HEK293 (cell line): ENCODE measurements around the gene LHFPL2.

Experiments used
- CTCF ChIA-PET: fragments of 350-600 bp; formaldehyde crosslinking; extraction: SDS; loops from one replicate; lab custom pipeline; 2021; ENCODE audit warnings: antibody characterized with exemption; lab: Yijun Ruan, JAX
- POLR2A ChIA-PET: fragments of 300-600 bp; formaldehyde crosslinking; extraction: SDS; loops from one replicate; lab custom pipeline; 2020; ENCODE audit warnings: antibody characterized with exemption, inconsistent platforms; lab: Yijun Ruan, JAX
- H3K27ac ChIP-seq: fragments of 200-500 bp; sonication (Bioruptor generic); 2 replicates; pipeline ENCODE4 v1.5.1; 2014; ENCODE audit warnings: low read depth, low read length, control low read depth, inconsistent platforms; ENCODE audit errors: extremely low read depth
- H3K36me3 ChIP-seq, 2 experiments: fragments of 200-500 bp in 1 of 2; sonication (Bioruptor generic) in 1 of 2; 1 replicate in 1 of 2; 2 replicates in 1 of 2; pipeline ENCODE4 v1.5.1; 2014 to 2017; ENCODE audit warnings: inconsistent platforms in 2 of 2, low read length in 2 of 2; ENCODE audit not compliant: control insufficient read depth in 2 of 2, insufficient read depth in 1 of 2
- H3K4me1 ChIP-seq: fragments of 200-500 bp; sonication (Bioruptor generic); 2 replicates; pipeline ENCODE4 v1.5.1; 2014; ENCODE audit warnings: mild to moderate bottlenecking, low read length, inconsistent platforms; ENCODE audit not compliant: control insufficient read depth, insufficient read depth
- H3K4me3 ChIP-seq: 2 replicates; pipeline ENCODE4 v1.5.1; 2011; ENCODE audit warnings: low read depth, mild to moderate bottlenecking, control low read depth, low read length, moderate library complexity
- H3K9me3 ChIP-seq: fragments of 200-500 bp; sonication (Bioruptor generic); 2 replicates; pipeline ENCODE4 v1.5.1; 2014; ENCODE audit warnings: low read depth, low read length, inconsistent platforms; ENCODE audit not compliant: control insufficient read depth, insufficient read depth
- PRDM1 ChIP-seq: fragments of 450-650 bp; formaldehyde crosslinking; IDR thresholded peaks from 2 replicates; pipeline ENCODE4; 2016; ENCODE audit warnings: missing biosample characterization, missing genetic modification characterization
- REST ChIP-seq: fragments of 450-650 bp; formaldehyde crosslinking; IDR thresholded peaks from 2 replicates; pipeline ENCODE4 v1.5.1; 2016; ENCODE audit warnings: missing biosample characterization, missing genetic modification characterization
- SALL2 ChIP-seq: fragments of 450-650 bp; formaldehyde crosslinking; IDR thresholded peaks from 2 replicates; pipeline ENCODE4 v1.5.0; 2017; ENCODE audit warnings: missing biosample characterization, mild to moderate bottlenecking, missing genetic modification characterization, borderline replicate concordance
- ZBTB1 ChIP-seq: fragments of 450-650 bp; formaldehyde crosslinking; IDR thresholded peaks from 2 replicates; pipeline ENCODE4 v1.5.1; 2016; ENCODE audit warnings: missing biosample characterization, missing genetic modification characterization
- ZFP37 ChIP-seq: fragments of 450-650 bp; formaldehyde crosslinking; IDR thresholded peaks from 2 replicates; pipeline ENCODE4 v1.5.1; 2016; ENCODE audit warnings: missing biosample characterization, missing genetic modification characterization
- ZNF114 ChIP-seq: fragments of 450-650 bp; formaldehyde crosslinking; IDR thresholded peaks from 2 replicates; pipeline ENCODE4 v1.5.0; 2017; ENCODE audit warnings: missing biosample characterization, missing genetic modification characterization
- ZNF133 ChIP-seq: fragments of 450-650 bp; formaldehyde crosslinking; IDR thresholded peaks from 2 replicates; pipeline ENCODE4 v1.5.1; 2016; ENCODE audit warnings: missing biosample characterization, missing genetic modification characterization
- ZNF138 ChIP-seq: fragments of 450-650 bp; formaldehyde crosslinking; IDR thresholded peaks from 2 replicates; pipeline ENCODE4 v1.5.1; 2016; ENCODE audit warnings: missing biosample characterization, missing genetic modification characterization, borderline replicate concordance
- ZNF302 ChIP-seq: fragments of 450-650 bp; formaldehyde crosslinking; IDR thresholded peaks from 2 replicates; pipeline ENCODE4 v1.5.1; 2016; ENCODE audit warnings: missing biosample characterization, missing genetic modification characterization, low read depth
- ZNF549 ChIP-seq: fragments of 450-650 bp; IDR thresholded peaks from 2 replicates; pipeline ENCODE4 v1.5.1; 2018; ENCODE audit warnings: missing biosample characterization, missing genetic modification characterization, mild to moderate bottlenecking, inconsistent platforms, moderate library complexity
- ZNF629 ChIP-seq: fragments of 450-650 bp; formaldehyde crosslinking; IDR thresholded peaks from 2 replicates; pipeline ENCODE4 v1.5.1; 2017; ENCODE audit warnings: missing biosample characterization, missing genetic modification characterization
- ZNF658 ChIP-seq: fragments of 450-650 bp; formaldehyde crosslinking; IDR thresholded peaks from 2 replicates; pipeline ENCODE4; 2016; ENCODE audit warnings: missing biosample characterization, missing genetic modification characterization
- ZNF670 ChIP-seq: fragments of 450-650 bp; formaldehyde crosslinking; IDR thresholded peaks from 2 replicates; pipeline ENCODE4 v1.5.1; 2016; ENCODE audit warnings: missing biosample characterization, missing genetic modification characterization, low read depth
- ZNF701 ChIP-seq: fragments of 450-650 bp; formaldehyde crosslinking; IDR thresholded peaks from 2 replicates; pipeline ENCODE4 v1.5.1; 2016; ENCODE audit warnings: missing biosample characterization, missing genetic modification characterization
- ZNF76 ChIP-seq: fragments of 450-650 bp; formaldehyde crosslinking; IDR thresholded peaks from 2 replicates; pipeline ENCODE4; 2016; ENCODE audit warnings: low read depth, missing biosample characterization, missing genetic modification characterization, borderline replicate concordance
- ZNF830 ChIP-seq: fragments of 450-650 bp; IDR thresholded peaks from 2 replicates; pipeline ENCODE4 v1.5.0; 2018; ENCODE audit warnings: missing biosample characterization, missing genetic modification characterization, low read depth, mild to moderate bottlenecking, moderate library complexity
- ZSCAN16 ChIP-seq: fragments of 450-650 bp; formaldehyde crosslinking; IDR thresholded peaks from 2 replicates; pipeline ENCODE4 v1.5.1; 2016; ENCODE audit warnings: missing biosample characterization, missing genetic modification characterization
- TF ChIP-seq, protein P1 (sequence below): fragments of 450-650 bp; formaldehyde crosslinking; IDR thresholded peaks from 2 replicates; pipeline ENCODE4 v1.5.1; 2017; ENCODE audit warnings: missing biosample characterization, mild to moderate bottlenecking, missing genetic modification characterization, moderate library complexity
- TF ChIP-seq, protein P2 (sequence below): fragments of 450-650 bp; formaldehyde crosslinking; IDR thresholded peaks from 2 replicates; pipeline ENCODE4 v1.5.1; 2017; ENCODE audit warnings: missing biosample characterization, missing genetic modification characterization
- TF ChIP-seq, protein P3 (sequence below): fragments of 450-650 bp; formaldehyde crosslinking; IDR thresholded peaks from 2 replicates; pipeline ENCODE4 v1.5.1; 2016; ENCODE audit warnings: missing biosample characterization, missing genetic modification characterization
- TF ChIP-seq, protein P4 (sequence below): fragments of 450-650 bp; formaldehyde crosslinking; IDR thresholded peaks from 2 replicates; pipeline ENCODE4 v1.5.1; 2016; ENCODE audit warnings: missing biosample characterization, missing genetic modification characterization, borderline replicate concordance

Gene LHFPL2

DNA sequence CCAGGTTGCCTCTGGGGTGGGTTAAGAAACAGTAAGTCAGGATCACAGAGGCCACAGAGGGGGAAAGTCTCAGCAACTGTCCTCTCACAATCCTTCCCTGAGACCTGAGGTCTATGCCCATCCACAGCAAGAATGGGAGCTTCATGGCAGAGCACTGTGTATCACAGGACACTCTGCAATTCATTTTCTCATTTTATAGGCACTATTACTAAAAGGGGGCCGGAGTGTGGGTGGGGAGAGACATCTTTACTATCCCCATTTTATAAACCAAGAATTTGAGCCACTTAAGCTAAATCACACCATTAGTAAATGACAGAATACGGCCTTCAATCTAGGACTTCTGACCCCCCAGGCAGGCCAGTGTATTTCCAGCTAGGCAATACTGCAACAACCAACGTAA is 79.9 kb downstream of the LHFPL2 start:
- POLR2A ChIA-PET, result no interaction called here
- H3K4me3 ChIP-seq, result no peak overlapping the region
- H3K27ac ChIP-seq, result no peak overlapping the region
- CTCF ChIA-PET, result interaction anchor here (0.8 to 1.2 kb wide), 2 partner anchors 35 to 101 kb away, joined by 3 read pairs; no protein-coding TSS in a partner anchor
- TF ChIP-seq ZNF133 (tag by site-specific recombination), result no peak
- no peak for TF ChIP-seq ZNF549
- TF ChIP-seq, protein P1, sequence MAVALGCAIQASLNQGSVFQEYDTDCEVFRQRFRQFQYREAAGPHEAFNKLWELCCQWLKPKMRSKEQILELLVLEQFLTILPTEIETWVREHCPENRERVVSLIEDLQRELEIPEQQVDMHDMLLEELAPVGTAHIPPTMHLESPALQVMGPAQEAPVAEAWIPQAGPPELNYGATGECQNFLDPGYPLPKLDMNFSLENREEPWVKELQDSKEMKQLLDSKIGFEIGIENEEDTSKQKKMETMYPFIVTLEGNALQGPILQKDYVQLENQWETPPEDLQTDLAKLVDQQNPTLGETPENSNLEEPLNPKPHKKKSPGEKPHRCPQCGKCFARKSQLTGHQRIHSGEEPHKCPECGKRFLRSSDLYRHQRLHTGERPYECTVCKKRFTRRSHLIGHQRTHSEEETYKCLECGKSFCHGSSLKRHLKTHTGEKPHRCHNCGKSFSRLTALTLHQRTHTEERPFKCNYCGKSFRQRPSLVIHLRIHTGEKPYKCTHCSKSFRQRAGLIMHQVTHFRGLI, result no peak
- no peak for TF ChIP-seq ZNF302
- TF ChIP-seq ZNF670 (tag by site-specific recombination), result no peak
- TF ChIP-seq ZNF138 (tag by site-specific recombination), result no peak
- TF ChIP-seq, protein P2, sequence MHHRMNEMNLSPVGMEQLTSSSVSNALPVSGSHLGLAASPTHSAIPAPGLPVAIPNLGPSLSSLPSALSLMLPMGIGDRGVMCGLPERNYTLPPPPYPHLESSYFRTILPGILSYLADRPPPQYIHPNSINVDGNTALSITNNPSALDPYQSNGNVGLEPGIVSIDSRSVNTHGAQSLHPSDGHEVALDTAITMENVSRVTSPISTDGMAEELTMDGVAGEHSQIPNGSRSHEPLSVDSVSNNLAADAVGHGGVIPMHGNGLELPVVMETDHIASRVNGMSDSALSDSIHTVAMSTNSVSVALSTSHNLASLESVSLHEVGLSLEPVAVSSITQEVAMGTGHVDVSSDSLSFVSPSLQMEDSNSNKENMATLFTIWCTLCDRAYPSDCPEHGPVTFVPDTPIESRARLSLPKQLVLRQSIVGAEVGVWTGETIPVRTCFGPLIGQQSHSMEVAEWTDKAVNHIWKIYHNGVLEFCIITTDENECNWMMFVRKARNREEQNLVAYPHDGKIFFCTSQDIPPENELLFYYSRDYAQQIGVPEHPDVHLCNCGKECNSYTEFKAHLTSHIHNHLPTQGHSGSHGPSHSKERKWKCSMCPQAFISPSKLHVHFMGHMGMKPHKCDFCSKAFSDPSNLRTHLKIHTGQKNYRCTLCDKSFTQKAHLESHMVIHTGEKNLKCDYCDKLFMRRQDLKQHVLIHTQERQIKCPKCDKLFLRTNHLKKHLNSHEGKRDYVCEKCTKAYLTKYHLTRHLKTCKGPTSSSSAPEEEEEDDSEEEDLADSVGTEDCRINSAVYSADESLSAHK (tag by site-specific recombination), result no peak
- no peak for TF ChIP-seq ZNF114 (tag by site-specific recombination)
- TF ChIP-seq PRDM1 (tag by site-specific recombination), result no peak
- TF ChIP-seq SALL2 (tag by site-specific recombination), result no peak
- no peak for TF ChIP-seq ZNF76 (tag by site-specific recombination)
- no peak for TF ChIP-seq ZNF629 (tag by site-specific recombination)
- no peak for TF ChIP-seq REST
- no peak for TF ChIP-seq ZFP37
- TF ChIP-seq, all 188 proteins: peak for 0
- Histone ChIP-seq H3K36me3 (no peaks in the 10 kb centered on the region; a peak in 1 of 3 replicates), H3K9me3 (no peaks in the 10 kb centered on the region), H3K4me1 (peaks cover 19% of the 10 kb centered on the region)

GRCh38 chr5:78568212-78568611 is 80.4 kb downstream of the LHFPL2 start:
- H3K36me3 ChIP-seq, result no peaks in the 10 kb centered on the region; a peak in 1 of 3 replicates
- ChIA-PET POLR2A (no interaction called here), CTCF (interaction anchor here (1.2 kb wide), 1 partner anchor 34 kb away, joined by 3 read pairs; no protein-coding TSS in a partner anchor)
- H3K4me3 ChIP-seq, result no peak overlapping the region
- no peaks in the 10 kb centered on the region for H3K9me3 ChIP-seq
- H3K27ac ChIP-seq, result no peak overlapping the region
- H3K4me1 ChIP-seq, result peaks cover 19% of the 10 kb centered on the region
- TF ChIP-seq ZBTB1 (tag by site-specific recombination) (no peak), ZNF658 (tag by site-specific recombination) (no peak), ZNF830 (tag by site-specific recombination) (no peak), ZSCAN16 (tag by site-specific recombination) (no peak), ZNF701 (no peak)
- TF ChIP-seq, protein P3, sequence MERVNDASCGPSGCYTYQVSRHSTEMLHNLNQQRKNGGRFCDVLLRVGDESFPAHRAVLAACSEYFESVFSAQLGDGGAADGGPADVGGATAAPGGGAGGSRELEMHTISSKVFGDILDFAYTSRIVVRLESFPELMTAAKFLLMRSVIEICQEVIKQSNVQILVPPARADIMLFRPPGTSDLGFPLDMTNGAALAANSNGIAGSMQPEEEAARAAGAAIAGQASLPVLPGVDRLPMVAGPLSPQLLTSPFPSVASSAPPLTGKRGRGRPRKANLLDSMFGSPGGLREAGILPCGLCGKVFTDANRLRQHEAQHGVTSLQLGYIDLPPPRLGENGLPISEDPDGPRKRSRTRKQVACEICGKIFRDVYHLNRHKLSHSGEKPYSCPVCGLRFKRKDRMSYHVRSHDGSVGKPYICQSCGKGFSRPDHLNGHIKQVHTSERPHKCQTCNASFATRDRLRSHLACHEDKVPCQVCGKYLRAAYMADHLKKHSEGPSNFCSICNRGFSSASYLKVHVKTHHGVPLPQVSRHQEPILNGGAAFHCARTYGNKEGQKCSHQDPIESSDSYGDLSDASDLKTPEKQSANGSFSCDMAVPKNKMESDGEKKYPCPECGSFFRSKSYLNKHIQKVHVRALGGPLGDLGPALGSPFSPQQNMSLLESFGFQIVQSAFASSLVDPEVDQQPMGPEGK (tag by site-specific recombination), result no peak
- TF ChIP-seq, protein P4, sequence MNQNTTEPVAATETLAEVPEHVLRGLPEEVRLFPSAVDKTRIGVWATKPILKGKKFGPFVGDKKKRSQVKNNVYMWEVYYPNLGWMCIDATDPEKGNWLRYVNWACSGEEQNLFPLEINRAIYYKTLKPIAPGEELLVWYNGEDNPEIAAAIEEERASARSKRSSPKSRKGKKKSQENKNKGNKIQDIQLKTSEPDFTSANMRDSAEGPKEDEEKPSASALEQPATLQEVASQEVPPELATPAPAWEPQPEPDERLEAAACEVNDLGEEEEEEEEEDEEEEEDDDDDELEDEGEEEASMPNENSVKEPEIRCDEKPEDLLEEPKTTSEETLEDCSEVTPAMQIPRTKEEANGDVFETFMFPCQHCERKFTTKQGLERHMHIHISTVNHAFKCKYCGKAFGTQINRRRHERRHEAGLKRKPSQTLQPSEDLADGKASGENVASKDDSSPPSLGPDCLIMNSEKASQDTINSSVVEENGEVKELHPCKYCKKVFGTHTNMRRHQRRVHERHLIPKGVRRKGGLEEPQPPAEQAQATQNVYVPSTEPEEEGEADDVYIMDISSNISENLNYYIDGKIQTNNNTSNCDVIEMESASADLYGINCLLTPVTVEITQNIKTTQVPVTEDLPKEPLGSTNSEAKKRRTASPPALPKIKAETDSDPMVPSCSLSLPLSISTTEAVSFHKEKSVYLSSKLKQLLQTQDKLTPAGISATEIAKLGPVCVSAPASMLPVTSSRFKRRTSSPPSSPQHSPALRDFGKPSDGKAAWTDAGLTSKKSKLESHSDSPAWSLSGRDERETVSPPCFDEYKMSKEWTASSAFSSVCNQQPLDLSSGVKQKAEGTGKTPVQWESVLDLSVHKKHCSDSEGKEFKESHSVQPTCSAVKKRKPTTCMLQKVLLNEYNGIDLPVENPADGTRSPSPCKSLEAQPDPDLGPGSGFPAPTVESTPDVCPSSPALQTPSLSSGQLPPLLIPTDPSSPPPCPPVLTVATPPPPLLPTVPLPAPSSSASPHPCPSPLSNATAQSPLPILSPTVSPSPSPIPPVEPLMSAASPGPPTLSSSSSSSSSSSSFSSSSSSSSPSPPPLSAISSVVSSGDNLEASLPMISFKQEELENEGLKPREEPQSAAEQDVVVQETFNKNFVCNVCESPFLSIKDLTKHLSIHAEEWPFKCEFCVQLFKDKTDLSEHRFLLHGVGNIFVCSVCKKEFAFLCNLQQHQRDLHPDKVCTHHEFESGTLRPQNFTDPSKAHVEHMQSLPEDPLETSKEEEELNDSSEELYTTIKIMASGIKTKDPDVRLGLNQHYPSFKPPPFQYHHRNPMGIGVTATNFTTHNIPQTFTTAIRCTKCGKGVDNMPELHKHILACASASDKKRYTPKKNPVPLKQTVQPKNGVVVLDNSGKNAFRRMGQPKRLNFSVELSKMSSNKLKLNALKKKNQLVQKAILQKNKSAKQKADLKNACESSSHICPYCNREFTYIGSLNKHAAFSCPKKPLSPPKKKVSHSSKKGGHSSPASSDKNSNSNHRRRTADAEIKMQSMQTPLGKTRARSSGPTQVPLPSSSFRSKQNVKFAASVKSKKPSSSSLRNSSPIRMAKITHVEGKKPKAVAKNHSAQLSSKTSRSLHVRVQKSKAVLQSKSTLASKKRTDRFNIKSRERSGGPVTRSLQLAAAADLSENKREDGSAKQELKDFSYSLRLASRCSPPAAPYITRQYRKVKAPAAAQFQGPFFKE (tag by site-specific recombination), result no peak
